A549 (cell line): ENCODE measurements around the gene TPGS1. TPM values are rescaled to one million over a fixed set of nuclear protein-coding genes. Genes with fewer than 3 reads are reported as not detected.

Experiments used
- ATAC-seq, 2 experiments: fragments of 200-7000 bp in 1 of 2; fragments of >200 bp in 1 of 2; cut with Nextera tagmentation in 1 of 2; cut with Tn5 transposase in 1 of 2; 3 replicates each; pipeline versions ENCODE4 v1.8.0 to v1.9.1; 2018 to 2020; ENCODE audit warnings: mild to moderate bottlenecking in 1 of 2, moderate library complexity in 1 of 2
- CTCF ChIA-PET: fragments of 300-600 bp; sonication (Branson Sonifier 250); formaldehyde crosslinking; extraction: SDS; loops from one replicate; lab custom pipeline; 2021; ENCODE audit warnings: antibody characterized with exemption, inconsistent platforms; lab: Yijun Ruan, JAX
- POLR2A ChIA-PET: fragments of 350-600 bp; formaldehyde crosslinking; extraction: SDS; loops from one replicate; lab custom pipeline; 2021; ENCODE audit warnings: antibody characterized with exemption, inconsistent platforms; lab: Yijun Ruan, JAX
- DNase-seq, 2 experiments: peaks; one replicate each; pipeline versions ENCODE4 v3.0.0 to v3.0.0-alpha.2; 2011 to 2016; ENCODE audit warnings: low read depth in 1 of 2, low spot score in 1 of 2
- FAIRE-seq: peaks from 2 replicates; lab custom pipeline; 2011; peaks lifted over from hg19 to GRCh38; lab: Jason Lieb, UNC
- H3K27ac ChIP-seq, 2 experiments: fragments of >200 bp; sonication (Bioruptor Twin); formaldehyde crosslinking; 3 replicates each; pipeline ENCODE4 v1.5.1; 2016 to 2017
- H3K4me1 ChIP-seq: fragments of >200 bp; sonication (Bioruptor Twin); formaldehyde crosslinking; 3 replicates; pipeline ENCODE4 v1.6.1; 2016
- H3K4me2 ChIP-seq: fragments of >200 bp; sonication (Bioruptor Twin); formaldehyde crosslinking; 3 replicates; pipeline ENCODE4 v1.6.1; 2016
- H3K4me3 ChIP-seq: fragments of >200 bp; sonication (Bioruptor Twin); formaldehyde crosslinking; 3 replicates; pipeline ENCODE4 v1.5.1; 2016
- H3K9me3 ChIP-seq: fragments of >200 bp; sonication (Bioruptor Twin); formaldehyde crosslinking; 3 replicates; pipeline ENCODE4 v1.6.1; 2016
- BHLHE40 ChIP-seq: IDR thresholded peaks from 2 replicates; pipeline ENCODE4 v1.6.1; 2012; ENCODE audit warnings: low read depth, low read length, inconsistent platforms
- CBX8 ChIP-seq: fragments of 200-600 bp; sonication (generic); IDR thresholded peaks from 2 replicates; pipeline ENCODE4 v1.6.1; 2016
- CEBPB ChIP-seq, 2 experiments: fragments of >200 bp in 1 of 2; sonication (Bioruptor Twin) in 1 of 2; formaldehyde crosslinking in 1 of 2; IDR thresholded peaks; 2 replicates each; pipeline ENCODE4 v1.6.1; 2012 to 2016
- CHD4 ChIP-seq: fragments of 200-600 bp; sonication (generic); IDR thresholded peaks from 2 replicates; pipeline ENCODE4 v1.6.1; 2016; ENCODE audit warnings: antibody characterized with exemption, mild to moderate bottlenecking, borderline replicate concordance
- EHF ChIP-seq: fragments of 250-450 bp; sonication (Bioruptor Pico); IDR thresholded peaks from 2 replicates; pipeline ENCODE4 v1.5.0; 2020; ENCODE audit warnings: mild to moderate bottlenecking
- FOSL2 ChIP-seq, 2 experiments: fragments of 450-650 bp in 1 of 2; fragments of >200 bp in 1 of 2; sonication (Bioruptor Twin) in 1 of 2; formaldehyde crosslinking; IDR thresholded peaks; 2 replicates each; pipeline versions ENCODE4 v1.5.0 to v1.6.1; 2016 to 2020; ENCODE audit warnings: mild to moderate bottlenecking in 1 of 2, moderate library complexity in 1 of 2
- JUN ChIP-seq, 2 experiments: fragments of >200 bp; sonication (Bioruptor Twin); formaldehyde crosslinking; IDR thresholded peaks; 2 replicates in 1 of 2; 3 replicates in 1 of 2; pipeline ENCODE4 v1.6.1; 2016 to 2017
- KDM5A ChIP-seq: fragments of 200-600 bp; sonication (generic); IDR thresholded peaks from 2 replicates; pipeline ENCODE4 v1.6.1; 2016; ENCODE audit warnings: antibody characterized with exemption, mild to moderate bottlenecking
- MAZ ChIP-seq: fragments of 150-350 bp; IDR thresholded peaks from 2 replicates; pipeline ENCODE4 v1.6.1; 2014; ENCODE audit warnings: antibody characterized with exemption, low read depth, low read length, borderline replicate concordance
- MYC ChIP-seq: IDR thresholded peaks from 2 replicates; pipeline ENCODE4 v1.6.1; 2012; ENCODE audit warnings: mild to moderate bottlenecking, inconsistent platforms, low read length, improper control_type of control experiment, borderline replicate concordance
- NFE2L2 ChIP-seq: fragments of 150-350 bp; conservative IDR thresholded peaks from 2 replicates; pipeline ENCODE4 v1.6.1; 2014; ENCODE audit warnings: low read length
- NPAS2 ChIP-seq: fragments of 250-450 bp; sonication (Bioruptor Pico); IDR thresholded peaks from 2 replicates; pipeline ENCODE4 v1.8.0; 2022; ENCODE audit warnings: mild to moderate bottlenecking, moderate library complexity, borderline replicate concordance
- NR3C1 ChIP-seq: fragments of >200 bp; sonication (Bioruptor Twin); formaldehyde crosslinking; IDR thresholded peaks from 3 replicates; pipeline ENCODE4 v1.6.1; 2017
- PHF8 ChIP-seq: fragments of 200-600 bp; sonication (generic); IDR thresholded peaks from 2 replicates; pipeline ENCODE4 v1.6.1; 2016; ENCODE audit warnings: low read depth, mild to moderate bottlenecking, antibody characterized with exemption, moderate library complexity, borderline replicate concordance
- POLR2A ChIP-seq: IDR thresholded peaks from 2 replicates; pipeline ENCODE4 v1.6.1; 2012; ENCODE audit warnings: mild to moderate bottlenecking, low read length
- POLR2AphosphoS2 ChIP-seq: conservative IDR thresholded peaks from 2 replicates; pipeline ENCODE4 v1.6.1; 2012; ENCODE audit warnings: low read length, improper control_type of control experiment, inconsistent platforms
- RARB ChIP-seq: fragments of 250-450 bp; sonication (Bioruptor Pico); IDR thresholded peaks from 2 replicates; pipeline ENCODE4 v1.8.0; 2021; ENCODE audit warnings: mild to moderate bottlenecking, moderate library complexity
- SREBF2 ChIP-seq: fragments of 450-650 bp; IDR thresholded peaks from 2 replicates; pipeline ENCODE4 v1.6.1; 2014; ENCODE audit warnings: mild to moderate bottlenecking, moderate library complexity
- ZFP36 ChIP-seq: fragments of 450-650 bp; IDR thresholded peaks from 2 replicates; pipeline ENCODE4 v1.6.1; 2014; ENCODE audit warnings: borderline replicate concordance; ENCODE audit not compliant: partially characterized antibody
- ZNF302 ChIP-seq: fragments of 250-450 bp; sonication (Bioruptor Pico); IDR thresholded peaks from 2 replicates; pipeline ENCODE4 v1.9.0; 2021; ENCODE audit warnings: inconsistent platforms, mild to moderate bottlenecking, moderate library complexity
- ZSCAN20 ChIP-seq: fragments of 250-450 bp; sonication (Bioruptor Pico); IDR thresholded peaks from 2 replicates; pipeline ENCODE4 v1.8.0; 2022; ENCODE audit warnings: mild to moderate bottlenecking, moderate library complexity
- WGBS: methylation state at CpG from one replicate; pipeline ENCODE4 v1.1.6; 2017; ENCODE audit errors: missing lambda C conversion rate; 5-methylcytosine and 5-hydroxymethylcytosine counted together
- polyA plus RNA-seq, 4 experiments: library from polyadenylated mRNA; depleted of rRNA in 3 of 4; stranded (reverse); fragments of >200 nt; fragmentation: RNase III in 1 of 4; extraction: RNeasy Plus Mini Kit Qiagen cat#74134 plus additional on column Dnase treatment in 1 of 4; gene quantifications; 2 replicates in 3 of 4; 3 replicates in 1 of 4; pipeline ENCODE4 v1.2.3, GENCODE V29; 2011 to 2017
- TF ChIP-seq, protein P1 (sequence below): fragments of 200-600 bp; sonication (generic); IDR thresholded peaks from 2 replicates; pipeline ENCODE4 v1.6.1; 2016; ENCODE audit warnings: antibody characterized with exemption, mild to moderate bottlenecking, moderate library complexity

Gene TPGS1
- polyA plus RNA-seq, 2 of the 4 experiments (the other 2 are of a cell fraction): 2.7 to 13.1 TPM

DNA sequence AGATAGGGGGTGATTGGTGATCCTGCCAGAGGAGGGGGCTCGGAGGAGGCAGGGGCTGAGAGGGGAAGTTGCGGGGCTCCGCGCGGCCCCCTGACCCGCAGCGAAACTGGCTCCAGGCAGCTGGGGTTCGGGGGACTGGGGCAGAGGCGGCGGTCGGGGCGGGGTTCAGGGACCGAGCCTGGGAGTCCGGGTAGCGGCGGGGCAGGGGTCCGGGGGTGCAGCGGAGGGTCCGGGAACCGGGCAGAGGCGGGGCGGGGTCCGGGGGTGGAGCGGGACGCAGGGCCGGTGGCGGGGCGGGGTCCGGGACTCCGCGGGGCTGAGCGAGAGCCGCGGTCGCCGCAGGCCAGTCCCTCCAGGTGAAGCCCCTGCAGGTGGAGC lies 9.8 kb upstream of the TPGS1 start:
- Histone ChIP-seq H3K4me1 (peaks cover 5% of the 10 kb centered on the region; the same call in 1 of the 3 replicates), H3K27ac (peak overlapping the region in 1 of 2 experiments; percentile 76; a peak in 3 of 6 replicates), H3K9me3 (no peaks in the 10 kb centered on the region), H3K4me2 (peak overlapping the region; percentile 74), H3K4me3 (peak overlapping the region; percentile 29; the same call in 2 of the 3 replicates)
- FAIRE-seq: no peak
- no CpG with 5 or more reads among the region's 36 CpGs for WGBS
- CTCF ChIA-PET: interaction anchor here (1.4 to 1.5 kb wide), 2 partner anchors 9 to 10 kb away, joined by 4 to 8 read pairs; partner anchors contain the start of gene TPGS1
- no peak for ATAC-seq
- DNase-seq: no peak
- POLR2A ChIA-PET: interaction anchor here (0.7 kb wide), 1 partner anchor 31 kb away, joined by 7 read pairs; no protein-coding TSS in a partner anchor
- TF ChIP-seq ZSCAN20 (CRISPR knock-in tag): no peak

DNA sequence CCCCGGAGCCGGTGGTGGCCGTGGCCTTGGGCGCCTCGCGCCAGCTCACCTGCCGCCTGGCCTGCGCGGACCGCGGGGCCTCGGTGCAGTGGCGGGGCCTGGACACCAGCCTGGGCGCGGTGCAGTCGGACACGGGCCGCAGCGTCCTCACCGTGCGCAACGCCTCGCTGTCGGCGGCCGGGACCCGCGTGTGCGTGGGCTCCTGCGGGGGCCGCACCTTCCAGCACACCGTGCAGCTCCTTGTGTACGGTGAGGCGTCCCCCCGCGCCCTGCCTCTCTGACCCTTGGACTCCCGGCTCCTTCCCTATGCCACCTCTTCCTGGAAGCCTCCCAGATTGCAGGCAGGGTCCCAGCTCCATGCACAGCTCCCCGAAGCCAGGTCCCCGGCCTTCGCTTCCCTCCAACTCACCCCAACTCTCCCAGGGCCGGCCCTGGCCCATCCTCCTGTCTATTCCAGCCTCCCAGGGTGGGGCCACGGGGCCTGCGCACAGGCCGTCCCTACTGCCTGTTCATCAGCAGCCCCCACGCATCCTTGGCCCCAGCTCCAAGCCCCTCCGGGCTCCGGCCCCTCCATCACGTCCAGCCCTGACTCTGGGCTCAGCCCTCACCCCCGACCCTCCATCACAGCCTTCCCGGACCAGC lies 9.3 kb upstream of the TPGS1 start:
- DNase-seq (peak in 1 of 2 experiments; percentile 56), ATAC-seq (peak; percentile 49 to 53), FAIRE-seq (no peak)
- 44% methylated on average over 12 of the region's 50 CpGs for WGBS
- ChIA-PET CTCF (interaction anchor here (1.4 to 1.5 kb wide), 2 partner anchors 9 to 11 kb away, joined by 4 to 8 read pairs; partner anchors contain the start of gene TPGS1), POLR2A (no interaction called here)
- H3K4me1 ChIP-seq: peaks cover 5% of the 10 kb centered on the region; the same call in 1 of the 3 replicates
- peak overlapping the region; percentile 74 for H3K4me2 ChIP-seq
- peak; percentile 98 for TF ChIP-seq ZFP36
- no peak for TF ChIP-seq MYC
- TF ChIP-seq, all 56 proteins: peak for 1
- Histone ChIP-seq H3K9me3 (no peaks in the 10 kb centered on the region), H3K4me3 (peak overlapping the region; percentile 29; the same call in 2 of the 3 replicates), H3K27ac (peak overlapping the region in 1 of 2 experiments; percentile 76; a peak in 3 of 6 replicates)

DNA sequence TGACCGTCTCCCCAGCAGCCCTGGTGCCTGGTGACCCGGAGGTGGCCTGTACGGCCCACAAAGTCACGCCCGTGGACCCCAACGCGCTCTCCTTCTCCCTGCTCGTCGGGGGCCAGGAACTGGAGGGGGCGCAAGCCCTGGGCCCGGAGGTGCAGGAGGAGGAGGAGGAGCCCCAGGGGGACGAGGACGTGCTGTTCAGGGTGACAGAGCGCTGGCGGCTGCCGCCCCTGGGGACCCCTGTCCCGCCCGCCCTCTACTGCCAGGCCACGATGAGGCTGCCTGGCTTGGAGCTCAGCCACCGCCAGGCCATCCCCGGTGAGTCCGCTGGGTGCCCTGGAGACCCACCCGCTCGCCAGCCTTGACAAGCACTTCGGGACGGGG lies 8.8 kb upstream of the TPGS1 start:
- DNase-seq (no peak), ATAC-seq (peak in 1 of 2 experiments; percentile 1; a peak in 1 of 6 replicates), FAIRE-seq (no peak)
- Histone ChIP-seq H3K4me1 (peaks cover 5% of the 10 kb centered on the region; the same call in 1 of the 3 replicates), H3K4me3 (no peak overlapping the region), H3K4me2 (no peak overlapping the region), H3K9me3 (no peaks in the 10 kb centered on the region), H3K27ac (no peak overlapping the region)
- CTCF ChIA-PET: interaction anchor here (1.4 to 1.5 kb wide), 2 partner anchors 8 to 12 kb away, joined by 4 to 8 read pairs; partner anchors contain the start of gene TPGS1
- WGBS: 94% methylated on average over 9 of the region's 26 CpGs
- POLR2A ChIA-PET: no interaction called here
- TF ChIP-seq JUN (IDR thresholded peaks at IDR 0.05): no peak
- TF ChIP-seq, protein P1, sequence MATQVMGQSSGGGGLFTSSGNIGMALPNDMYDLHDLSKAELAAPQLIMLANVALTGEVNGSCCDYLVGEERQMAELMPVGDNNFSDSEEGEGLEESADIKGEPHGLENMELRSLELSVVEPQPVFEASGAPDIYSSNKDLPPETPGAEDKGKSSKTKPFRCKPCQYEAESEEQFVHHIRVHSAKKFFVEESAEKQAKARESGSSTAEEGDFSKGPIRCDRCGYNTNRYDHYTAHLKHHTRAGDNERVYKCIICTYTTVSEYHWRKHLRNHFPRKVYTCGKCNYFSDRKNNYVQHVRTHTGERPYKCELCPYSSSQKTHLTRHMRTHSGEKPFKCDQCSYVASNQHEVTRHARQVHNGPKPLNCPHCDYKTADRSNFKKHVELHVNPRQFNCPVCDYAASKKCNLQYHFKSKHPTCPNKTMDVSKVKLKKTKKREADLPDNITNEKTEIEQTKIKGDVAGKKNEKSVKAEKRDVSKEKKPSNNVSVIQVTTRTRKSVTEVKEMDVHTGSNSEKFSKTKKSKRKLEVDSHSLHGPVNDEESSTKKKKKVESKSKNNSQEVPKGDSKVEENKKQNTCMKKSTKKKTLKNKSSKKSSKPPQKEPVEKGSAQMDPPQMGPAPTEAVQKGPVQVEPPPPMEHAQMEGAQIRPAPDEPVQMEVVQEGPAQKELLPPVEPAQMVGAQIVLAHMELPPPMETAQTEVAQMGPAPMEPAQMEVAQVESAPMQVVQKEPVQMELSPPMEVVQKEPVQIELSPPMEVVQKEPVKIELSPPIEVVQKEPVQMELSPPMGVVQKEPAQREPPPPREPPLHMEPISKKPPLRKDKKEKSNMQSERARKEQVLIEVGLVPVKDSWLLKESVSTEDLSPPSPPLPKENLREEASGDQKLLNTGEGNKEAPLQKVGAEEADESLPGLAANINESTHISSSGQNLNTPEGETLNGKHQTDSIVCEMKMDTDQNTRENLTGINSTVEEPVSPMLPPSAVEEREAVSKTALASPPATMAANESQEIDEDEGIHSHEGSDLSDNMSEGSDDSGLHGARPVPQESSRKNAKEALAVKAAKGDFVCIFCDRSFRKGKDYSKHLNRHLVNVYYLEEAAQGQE: no peak
- TF ChIP-seq CBX8: no peak
- TF ChIP-seq KDM5A: no peak
- no peak for TF ChIP-seq POLR2AphosphoS2
- no peak for TF ChIP-seq CHD4
- no peak for TF ChIP-seq CEBPB (IDR thresholded peaks at IDR 0.05)
- no peak for TF ChIP-seq RARB
- no peak for TF ChIP-seq NFE2L2
- no peak for TF ChIP-seq BHLHE40
- TF ChIP-seq FOSL2 (IDR thresholded peaks at IDR 0.05): no peak
- TF ChIP-seq FOSL2 (CRISPR knock-in tag; IDR thresholded peaks at IDR 0.05): no peak
- no peak for TF ChIP-seq PHF8
- no peak for TF ChIP-seq NPAS2 (CRISPR knock-in tag)
- no peak for TF ChIP-seq EHF (CRISPR knock-in tag)
- TF ChIP-seq POLR2A: no peak
- no peak for TF ChIP-seq MAZ
- TF ChIP-seq NR3C1: no peak
- TF ChIP-seq ZNF302 (CRISPR knock-in tag): no peak
- no peak for TF ChIP-seq SREBF2
